WTC11 (cell line): Measurements from ENCODE around the gene GALNT7. TPM values are rescaled to one million over a fixed set of nuclear protein-coding genes. Genes with fewer than 3 reads are reported as not detected.

Experiments
- ATAC-seq: fragments of 200-7000 bp; cut with Tn5 transposase; 2 replicates; pipeline ENCODE4 v1.10.0; 2021; ENCODE audit warnings: mild to moderate bottlenecking, moderate library complexity
- CTCF ChIA-PET: fragments of 300-600 bp; sonication (Branson Sonifier 250); formaldehyde crosslinking; loops from one replicate; lab custom pipeline; 2021; ENCODE audit warnings: antibody characterized with exemption; lab: Charles Lee
- POLR2A ChIA-PET: fragments of 350-600 bp; sonication (Branson Sonifier 250); formaldehyde crosslinking; loops from one replicate; lab custom pipeline; 2021; ENCODE audit warnings: antibody characterized with exemption; lab: Charles Lee
- DNase-seq: peaks from one replicate; pipeline ENCODE4 v3.0.0; 2021; ENCODE audit warnings: low spot score
- H3K27ac Mint-ChIP-seq: 2 replicates; pipeline ENCODE4 v1.8.0; 2021; ENCODE audit warnings: mixed read lengths
- H3K27me3 Mint-ChIP-seq: 2 replicates; pipeline ENCODE4 v1.8.0; 2021; ENCODE audit warnings: low read depth, mild to moderate bottlenecking, moderate library complexity, mixed read lengths
- H3K36me3 Mint-ChIP-seq: 2 replicates; pipeline ENCODE4 v1.8.0; 2021; ENCODE audit warnings: mixed read lengths
- H3K4me1 Mint-ChIP-seq: 2 replicates; pipeline ENCODE4 v1.8.0; 2022; ENCODE audit warnings: mixed read lengths
- H3K4me3 Mint-ChIP-seq: 2 replicates; pipeline ENCODE4 v1.8.0; 2021; ENCODE audit warnings: mild to moderate bottlenecking, moderate library complexity, mixed read lengths
- H3K9me3 Mint-ChIP-seq: 2 replicates; pipeline ENCODE4 v1.8.0; 2021; ENCODE audit warnings: mixed read lengths
- FOXK1 ChIP-seq: sonication (generic); formaldehyde crosslinking; IDR thresholded peaks from 2 replicates; pipeline ENCODE4 v1.8.0; 2022; ENCODE audit warnings: mild to moderate bottlenecking, moderate library complexity, missing genetic modification reagents
- FOXP1 ChIP-seq: sonication (generic); formaldehyde crosslinking; IDR thresholded peaks from 2 replicates; pipeline ENCODE4 v1.8.0; 2022; ENCODE audit warnings: missing genetic modification reagents, mild to moderate bottlenecking, moderate library complexity, borderline replicate concordance
- IRF2 ChIP-seq: sonication (generic); formaldehyde crosslinking; IDR thresholded peaks from 2 replicates; pipeline ENCODE4 v1.8.0; 2022; ENCODE audit warnings: low read depth, missing genetic modification reagents, borderline replicate concordance
- MXD4 ChIP-seq: fragments of 250-450 bp; sonication (Bioruptor Pico); IDR thresholded peaks from 2 replicates; pipeline ENCODE4 v1.8.0; 2021; ENCODE audit warnings: mild to moderate bottlenecking, moderate library complexity, borderline replicate concordance
- NR3C1 ChIP-seq: sonication (generic); formaldehyde crosslinking; conservative IDR thresholded peaks from 2 replicates; pipeline ENCODE4 v1.8.1; 2023; ENCODE audit warnings: low read depth, mild to moderate bottlenecking, missing genetic modification reagents
- RORB ChIP-seq: fragments of 250-450 bp; sonication (Bioruptor Pico); IDR thresholded peaks from 2 replicates; pipeline ENCODE4 v1.9.0; 2021; ENCODE audit warnings: mild to moderate bottlenecking
- SMAD3 ChIP-seq: sonication (generic); formaldehyde crosslinking; IDR thresholded peaks from 2 replicates; pipeline ENCODE4 v1.8.0; 2022; ENCODE audit warnings: missing genetic modification reagents, mild to moderate bottlenecking, borderline replicate concordance
- SP1 ChIP-seq: sonication (generic); formaldehyde crosslinking; conservative IDR thresholded peaks from 2 replicates; pipeline ENCODE4 v1.8.1; 2022; ENCODE audit warnings: missing genetic modification reagents
- TEAD1 ChIP-seq: sonication (generic); formaldehyde crosslinking; IDR thresholded peaks from 2 replicates; pipeline ENCODE4 v1.8.0; 2022; ENCODE audit warnings: mild to moderate bottlenecking, missing genetic modification reagents
- ZBTB21 ChIP-seq: sonication (generic); formaldehyde crosslinking; IDR thresholded peaks from 2 replicates; pipeline ENCODE4 v1.8.1; 2023; ENCODE audit warnings: mild to moderate bottlenecking, missing genetic modification reagents, borderline replicate concordance
- ZNF317 ChIP-seq: sonication (generic); formaldehyde crosslinking; IDR thresholded peaks from 2 replicates; pipeline ENCODE4 v1.8.1; 2023; ENCODE audit warnings: low read depth, mild to moderate bottlenecking, moderate library complexity, missing genetic modification reagents, borderline replicate concordance
- ZNF423 ChIP-seq: fragments of 250-450 bp; sonication (Bioruptor Pico); IDR thresholded peaks from 2 replicates; pipeline ENCODE4 v2.1.2; 2022; ENCODE audit warnings: mild to moderate bottlenecking, moderate library complexity
- total RNA-seq: library from RNA; stranded (reverse); gene quantifications from 3 replicates; pipeline ENCODE4 v1.2.3, GENCODE V29; 2021
- TF ChIP-seq, protein P1 (sequence below): sonication (generic); formaldehyde crosslinking; IDR thresholded peaks from 2 replicates; pipeline ENCODE4 v1.8.0; 2023; ENCODE audit warnings: missing genetic modification reagents, mild to moderate bottlenecking, borderline replicate concordance
- TF ChIP-seq, protein P2 (sequence below): fragments of 250-450 bp; sonication (Bioruptor Pico); IDR thresholded peaks from 2 replicates; pipeline ENCODE4 v1.9.0; 2021; ENCODE audit warnings: mild to moderate bottlenecking
- TF ChIP-seq, protein P3 (sequence below): sonication (generic); formaldehyde crosslinking; IDR thresholded peaks from 2 replicates; pipeline ENCODE4 v1.8.1; 2022; ENCODE audit warnings: mild to moderate bottlenecking, moderate library complexity, missing genetic modification reagents
- TF ChIP-seq, protein P4 (sequence below): fragments of 250-450 bp; sonication (Bioruptor Pico); IDR thresholded peaks from 2 replicates; pipeline ENCODE4 v1.9.0; 2021; ENCODE audit warnings: mild to moderate bottlenecking
- TF ChIP-seq, protein P5 (sequence below): sonication (generic); formaldehyde crosslinking; IDR thresholded peaks from 2 replicates; pipeline ENCODE4 v1.8.1; 2023; ENCODE audit warnings: mild to moderate bottlenecking, missing genetic modification reagents, moderate library complexity

GALNT7 gene
- total RNA-seq, 1 experiment from 2014 or later, result 86.9 TPM

DNA sequence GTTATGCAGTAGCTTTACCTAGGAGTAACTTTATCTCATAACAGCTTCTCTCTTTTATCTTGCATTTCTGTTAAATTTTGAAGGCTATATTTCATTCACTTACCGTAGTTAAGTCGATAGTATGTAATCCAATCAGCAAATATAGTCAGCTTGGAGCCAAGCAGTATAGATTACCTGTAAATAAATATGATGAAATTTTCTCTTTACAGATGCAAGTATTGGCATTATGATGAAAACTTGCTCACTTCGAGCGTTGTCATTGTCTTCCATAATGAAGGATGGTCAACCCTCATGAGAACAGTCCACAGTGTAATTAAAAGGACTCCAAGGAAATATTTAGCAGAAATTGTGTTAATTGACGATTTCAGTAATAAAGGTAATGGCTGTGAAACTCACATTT lies 123.3 kb downstream of the GALNT7 start (continued):
- TF ChIP-seq ZBTB21 (no peak), IRF2 (CRISPR knock-in tag) (no peak), FOXP1 (CRISPR knock-in tag) (no peak)
- TF ChIP-seq, protein P1, sequence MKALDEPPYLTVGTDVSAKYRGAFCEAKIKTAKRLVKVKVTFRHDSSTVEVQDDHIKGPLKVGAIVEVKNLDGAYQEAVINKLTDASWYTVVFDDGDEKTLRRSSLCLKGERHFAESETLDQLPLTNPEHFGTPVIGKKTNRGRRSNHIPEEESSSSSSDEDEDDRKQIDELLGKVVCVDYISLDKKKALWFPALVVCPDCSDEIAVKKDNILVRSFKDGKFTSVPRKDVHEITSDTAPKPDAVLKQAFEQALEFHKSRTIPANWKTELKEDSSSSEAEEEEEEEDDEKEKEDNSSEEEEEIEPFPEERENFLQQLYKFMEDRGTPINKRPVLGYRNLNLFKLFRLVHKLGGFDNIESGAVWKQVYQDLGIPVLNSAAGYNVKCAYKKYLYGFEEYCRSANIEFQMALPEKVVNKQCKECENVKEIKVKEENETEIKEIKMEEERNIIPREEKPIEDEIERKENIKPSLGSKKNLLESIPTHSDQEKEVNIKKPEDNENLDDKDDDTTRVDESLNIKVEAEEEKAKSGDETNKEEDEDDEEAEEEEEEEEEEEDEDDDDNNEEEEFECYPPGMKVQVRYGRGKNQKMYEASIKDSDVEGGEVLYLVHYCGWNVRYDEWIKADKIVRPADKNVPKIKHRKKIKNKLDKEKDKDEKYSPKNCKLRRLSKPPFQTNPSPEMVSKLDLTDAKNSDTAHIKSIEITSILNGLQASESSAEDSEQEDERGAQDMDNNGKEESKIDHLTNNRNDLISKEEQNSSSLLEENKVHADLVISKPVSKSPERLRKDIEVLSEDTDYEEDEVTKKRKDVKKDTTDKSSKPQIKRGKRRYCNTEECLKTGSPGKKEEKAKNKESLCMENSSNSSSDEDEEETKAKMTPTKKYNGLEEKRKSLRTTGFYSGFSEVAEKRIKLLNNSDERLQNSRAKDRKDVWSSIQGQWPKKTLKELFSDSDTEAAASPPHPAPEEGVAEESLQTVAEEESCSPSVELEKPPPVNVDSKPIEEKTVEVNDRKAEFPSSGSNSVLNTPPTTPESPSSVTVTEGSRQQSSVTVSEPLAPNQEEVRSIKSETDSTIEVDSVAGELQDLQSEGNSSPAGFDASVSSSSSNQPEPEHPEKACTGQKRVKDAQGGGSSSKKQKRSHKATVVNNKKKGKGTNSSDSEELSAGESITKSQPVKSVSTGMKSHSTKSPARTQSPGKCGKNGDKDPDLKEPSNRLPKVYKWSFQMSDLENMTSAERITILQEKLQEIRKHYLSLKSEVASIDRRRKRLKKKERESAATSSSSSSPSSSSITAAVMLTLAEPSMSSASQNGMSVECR (CRISPR knock-in tag), result no peak

DNA sequence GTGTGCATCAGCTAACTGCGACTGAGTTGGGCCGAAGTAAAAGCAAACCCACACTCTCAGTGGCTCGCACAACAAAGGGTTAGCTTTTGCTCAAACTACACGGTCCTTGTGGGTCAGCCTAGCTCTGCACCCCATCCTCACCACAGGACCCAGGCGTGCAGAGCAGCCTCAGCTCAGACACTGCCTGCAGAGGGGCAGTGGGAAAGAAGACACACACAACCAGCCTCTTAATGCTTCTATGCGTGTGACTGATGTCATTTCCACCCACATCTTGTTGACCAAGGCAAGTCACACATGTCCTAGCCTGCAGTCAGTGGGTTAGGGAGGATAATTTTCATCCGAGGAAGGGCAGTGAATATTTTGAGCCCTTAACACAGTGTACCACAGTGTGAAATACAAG lies 125.1 kb downstream of the GALNT7 start:
- no peak for DNase-seq
- Mint-ChIP-seq H3K9me3 (no peaks in the 10 kb centered on the region), H3K4me1 (no peaks in the 10 kb centered on the region), H3K27ac (no peak overlapping the region), H3K4me3 (no peak overlapping the region), H3K36me3 (peaks cover 15% of the 10 kb centered on the region), H3K27me3 (no peaks in the 10 kb centered on the region)
- ChIA-PET CTCF (interaction anchor here (0.7 to 5.3 kb wide), 3 partner anchors 8 to 280 kb away, joined by 4 to 57 read pairs (median 11); no protein-coding TSS in a partner anchor), POLR2A (no interaction called here)
- TF ChIP-seq, protein P2, sequence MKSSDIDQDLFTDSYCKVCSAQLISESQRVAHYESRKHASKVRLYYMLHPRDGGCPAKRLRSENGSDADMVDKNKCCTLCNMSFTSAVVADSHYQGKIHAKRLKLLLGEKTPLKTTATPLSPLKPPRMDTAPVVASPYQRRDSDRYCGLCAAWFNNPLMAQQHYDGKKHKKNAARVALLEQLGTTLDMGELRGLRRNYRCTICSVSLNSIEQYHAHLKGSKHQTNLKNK, result no peak
- TF ChIP-seq NR3C1 (CRISPR knock-in tag) (no peak), ZBTB21 (no peak), FOXP1 (CRISPR knock-in tag) (no peak), MXD4 (CRISPR knock-in tag) (no peak)
- TF ChIP-seq, protein P3, sequence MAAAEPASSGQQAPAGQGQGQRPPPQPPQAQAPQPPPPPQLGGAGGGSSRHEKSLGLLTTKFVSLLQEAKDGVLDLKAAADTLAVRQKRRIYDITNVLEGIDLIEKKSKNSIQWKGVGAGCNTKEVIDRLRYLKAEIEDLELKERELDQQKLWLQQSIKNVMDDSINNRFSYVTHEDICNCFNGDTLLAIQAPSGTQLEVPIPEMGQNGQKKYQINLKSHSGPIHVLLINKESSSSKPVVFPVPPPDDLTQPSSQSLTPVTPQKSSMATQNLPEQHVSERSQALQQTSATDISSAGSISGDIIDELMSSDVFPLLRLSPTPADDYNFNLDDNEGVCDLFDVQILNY, result no peak
- no peak for ATAC-seq

DNA sequence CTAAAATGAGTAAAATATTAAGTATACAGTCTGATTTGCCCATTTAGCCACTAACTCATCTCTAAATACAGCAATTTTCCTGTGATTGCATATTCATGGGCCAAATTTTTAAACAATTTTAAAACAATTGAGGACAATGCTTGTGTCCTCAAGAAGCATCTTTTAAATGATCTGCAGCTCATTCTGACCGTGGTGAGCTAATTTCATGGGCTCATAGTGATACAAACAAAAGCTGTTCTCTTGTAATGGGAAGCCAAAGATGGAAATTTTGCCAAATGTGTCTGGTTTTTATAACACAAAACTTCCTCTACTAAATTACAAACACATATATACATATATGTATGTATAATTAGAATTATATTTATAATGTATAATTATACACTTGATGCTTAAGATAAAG lies 125.8 kb downstream of the GALNT7 start:
- Mint-ChIP-seq H3K27ac (no peak overlapping the region), H3K36me3 (peaks cover 15% of the 10 kb centered on the region), H3K27me3 (no peaks in the 10 kb centered on the region), H3K9me3 (no peaks in the 10 kb centered on the region), H3K4me3 (no peak overlapping the region), H3K4me1 (no peaks in the 10 kb centered on the region)
- CTCF ChIA-PET, result no interaction called here
- POLR2A ChIA-PET, result interaction anchor here (0.6 kb wide), 1 partner anchor 81 kb away, joined by 3 read pairs; no protein-coding TSS in a partner anchor
- ATAC-seq (no peak), DNase-seq (no peak)
- TF ChIP-seq, protein P4, sequence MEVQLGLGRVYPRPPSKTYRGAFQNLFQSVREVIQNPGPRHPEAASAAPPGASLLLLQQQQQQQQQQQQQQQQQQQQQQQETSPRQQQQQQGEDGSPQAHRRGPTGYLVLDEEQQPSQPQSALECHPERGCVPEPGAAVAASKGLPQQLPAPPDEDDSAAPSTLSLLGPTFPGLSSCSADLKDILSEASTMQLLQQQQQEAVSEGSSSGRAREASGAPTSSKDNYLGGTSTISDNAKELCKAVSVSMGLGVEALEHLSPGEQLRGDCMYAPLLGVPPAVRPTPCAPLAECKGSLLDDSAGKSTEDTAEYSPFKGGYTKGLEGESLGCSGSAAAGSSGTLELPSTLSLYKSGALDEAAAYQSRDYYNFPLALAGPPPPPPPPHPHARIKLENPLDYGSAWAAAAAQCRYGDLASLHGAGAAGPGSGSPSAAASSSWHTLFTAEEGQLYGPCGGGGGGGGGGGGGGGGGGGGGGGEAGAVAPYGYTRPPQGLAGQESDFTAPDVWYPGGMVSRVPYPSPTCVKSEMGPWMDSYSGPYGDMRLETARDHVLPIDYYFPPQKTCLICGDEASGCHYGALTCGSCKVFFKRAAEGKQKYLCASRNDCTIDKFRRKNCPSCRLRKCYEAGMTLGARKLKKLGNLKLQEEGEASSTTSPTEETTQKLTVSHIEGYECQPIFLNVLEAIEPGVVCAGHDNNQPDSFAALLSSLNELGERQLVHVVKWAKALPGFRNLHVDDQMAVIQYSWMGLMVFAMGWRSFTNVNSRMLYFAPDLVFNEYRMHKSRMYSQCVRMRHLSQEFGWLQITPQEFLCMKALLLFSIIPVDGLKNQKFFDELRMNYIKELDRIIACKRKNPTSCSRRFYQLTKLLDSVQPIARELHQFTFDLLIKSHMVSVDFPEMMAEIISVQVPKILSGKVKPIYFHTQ (CRISPR knock-in tag), result no peak
- TF ChIP-seq SP1 (CRISPR knock-in tag) (no peak), ZNF317 (CRISPR knock-in tag) (no peak), RORB (CRISPR knock-in tag) (no peak), SMAD3 (CRISPR knock-in tag) (no peak), FOXK1 (CRISPR knock-in tag) (no peak), ZNF423 (CRISPR knock-in tag) (no peak), ZBTB21 (no peak), TEAD1 (CRISPR knock-in tag) (no peak)
- TF ChIP-seq, protein P5, sequence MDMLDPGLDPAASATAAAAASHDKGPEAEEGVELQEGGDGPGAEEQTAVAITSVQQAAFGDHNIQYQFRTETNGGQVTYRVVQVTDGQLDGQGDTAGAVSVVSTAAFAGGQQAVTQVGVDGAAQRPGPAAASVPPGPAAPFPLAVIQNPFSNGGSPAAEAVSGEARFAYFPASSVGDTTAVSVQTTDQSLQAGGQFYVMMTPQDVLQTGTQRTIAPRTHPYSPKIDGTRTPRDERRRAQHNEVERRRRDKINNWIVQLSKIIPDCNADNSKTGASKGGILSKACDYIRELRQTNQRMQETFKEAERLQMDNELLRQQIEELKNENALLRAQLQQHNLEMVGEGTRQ, result no peak
- TF ChIP-seq, all 79 proteins: peak for 0
